Epithelial cell of proximal tubule (primary cell): ENCODE results near the gene FYCO1. TPM values are rescaled to one million over a fixed set of nuclear protein-coding genes. Genes with fewer than 3 reads are reported as not detected.

ENCODE experiments used
- DNase-seq: peaks from one replicate; pipeline ENCODE4 v3.0.0-alpha.2; 2011; ENCODE audit warnings: low read depth
- H3K4me3 ChIP-seq: 2 replicates; pipeline ENCODE4 v1.5.1; 2011; ENCODE audit warnings: low read depth, mild to moderate bottlenecking, low read length
- total RNA-seq: library from RNA; depleted of rRNA; stranded (reverse); fragments of >200 nt; gene quantifications from 2 replicates; pipeline ENCODE4 v1.2.3, GENCODE V29; 2015
- TF ChIP-seq, protein P1 (sequence below): conservative IDR thresholded peaks from 2 replicates; pipeline ENCODE4 v1.5.1; 2012; ENCODE audit warnings: low read depth, mild to moderate bottlenecking, low read length

Gene FYCO1
- total RNA-seq, 1 donor from 2014 or later, result 10.3 TPM

DNA sequence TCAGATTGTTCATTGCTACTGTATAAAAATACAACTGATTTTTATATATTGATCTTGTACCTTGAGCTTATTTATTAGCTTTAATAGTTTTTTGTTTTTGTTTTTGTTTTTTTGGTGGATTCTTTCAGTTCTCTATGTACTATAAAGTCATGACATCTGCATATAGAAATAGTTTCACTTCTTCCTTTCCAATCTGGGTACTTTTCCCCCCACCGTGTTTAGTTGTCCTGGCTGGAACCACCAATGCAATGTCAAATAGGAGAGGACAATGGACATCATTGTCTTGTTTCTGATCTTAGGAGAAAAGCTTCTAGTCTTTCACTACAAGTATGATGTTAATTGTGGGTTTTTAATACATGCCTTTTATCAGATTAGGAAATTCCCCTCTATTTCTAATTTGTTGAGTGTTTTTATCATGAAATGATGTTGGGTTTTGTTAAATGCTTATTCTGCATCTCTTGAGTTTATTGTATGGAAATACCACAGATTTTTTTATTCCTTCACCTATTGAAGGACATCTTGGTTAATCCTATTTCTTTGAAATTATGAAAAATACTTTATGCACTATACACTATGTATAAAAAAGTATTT, 34.4 kb upstream of the FYCO1 start:
- TF ChIP-seq, protein P1, sequence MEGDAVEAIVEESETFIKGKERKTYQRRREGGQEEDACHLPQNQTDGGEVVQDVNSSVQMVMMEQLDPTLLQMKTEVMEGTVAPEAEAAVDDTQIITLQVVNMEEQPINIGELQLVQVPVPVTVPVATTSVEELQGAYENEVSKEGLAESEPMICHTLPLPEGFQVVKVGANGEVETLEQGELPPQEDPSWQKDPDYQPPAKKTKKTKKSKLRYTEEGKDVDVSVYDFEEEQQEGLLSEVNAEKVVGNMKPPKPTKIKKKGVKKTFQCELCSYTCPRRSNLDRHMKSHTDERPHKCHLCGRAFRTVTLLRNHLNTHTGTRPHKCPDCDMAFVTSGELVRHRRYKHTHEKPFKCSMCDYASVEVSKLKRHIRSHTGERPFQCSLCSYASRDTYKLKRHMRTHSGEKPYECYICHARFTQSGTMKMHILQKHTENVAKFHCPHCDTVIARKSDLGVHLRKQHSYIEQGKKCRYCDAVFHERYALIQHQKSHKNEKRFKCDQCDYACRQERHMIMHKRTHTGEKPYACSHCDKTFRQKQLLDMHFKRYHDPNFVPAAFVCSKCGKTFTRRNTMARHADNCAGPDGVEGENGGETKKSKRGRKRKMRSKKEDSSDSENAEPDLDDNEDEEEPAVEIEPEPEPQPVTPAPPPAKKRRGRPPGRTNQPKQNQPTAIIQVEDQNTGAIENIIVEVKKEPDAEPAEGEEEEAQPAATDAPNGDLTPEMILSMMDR, result no peak
- no peak for DNase-seq

DNA sequence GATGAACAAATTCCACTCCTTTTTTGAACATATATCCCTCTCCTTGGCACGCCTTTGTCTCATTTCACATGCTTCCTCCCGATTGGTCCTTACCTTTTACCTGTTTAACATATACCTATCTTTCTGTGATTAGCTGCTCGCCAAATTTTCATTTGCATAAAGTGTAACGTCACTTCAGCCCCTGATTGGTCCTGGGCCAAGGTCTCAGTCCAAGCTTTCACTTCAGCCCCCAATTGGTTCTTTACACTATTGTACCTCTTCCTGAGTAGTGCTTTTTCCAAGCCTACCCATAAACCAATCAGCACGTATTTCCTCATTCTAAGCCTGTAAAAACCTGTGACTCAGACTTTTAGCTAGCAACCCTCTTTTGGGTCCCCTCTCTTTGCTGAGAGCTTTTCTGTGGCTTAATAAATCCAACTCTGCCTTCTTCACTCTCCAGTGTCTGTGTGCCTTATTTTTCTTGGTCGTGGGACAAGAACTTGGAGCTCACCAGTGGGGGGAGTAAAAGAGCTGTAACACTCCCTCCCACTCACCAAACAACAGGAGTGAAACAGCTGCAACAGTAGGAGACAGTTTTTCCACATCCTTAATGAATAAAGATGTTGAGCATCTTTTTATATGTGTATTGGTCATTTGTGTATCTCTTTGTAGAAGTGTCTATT, 32.2 kb upstream of the FYCO1 start:
- no peak overlapping the region for H3K4me3 ChIP-seq
- no peak for DNase-seq
- TF ChIP-seq, protein P1, result no peak

More for the DNA sequence above, 34.4 kb upstream of the FYCO1 start:
- no peak overlapping the region for H3K4me3 ChIP-seq

DNA sequence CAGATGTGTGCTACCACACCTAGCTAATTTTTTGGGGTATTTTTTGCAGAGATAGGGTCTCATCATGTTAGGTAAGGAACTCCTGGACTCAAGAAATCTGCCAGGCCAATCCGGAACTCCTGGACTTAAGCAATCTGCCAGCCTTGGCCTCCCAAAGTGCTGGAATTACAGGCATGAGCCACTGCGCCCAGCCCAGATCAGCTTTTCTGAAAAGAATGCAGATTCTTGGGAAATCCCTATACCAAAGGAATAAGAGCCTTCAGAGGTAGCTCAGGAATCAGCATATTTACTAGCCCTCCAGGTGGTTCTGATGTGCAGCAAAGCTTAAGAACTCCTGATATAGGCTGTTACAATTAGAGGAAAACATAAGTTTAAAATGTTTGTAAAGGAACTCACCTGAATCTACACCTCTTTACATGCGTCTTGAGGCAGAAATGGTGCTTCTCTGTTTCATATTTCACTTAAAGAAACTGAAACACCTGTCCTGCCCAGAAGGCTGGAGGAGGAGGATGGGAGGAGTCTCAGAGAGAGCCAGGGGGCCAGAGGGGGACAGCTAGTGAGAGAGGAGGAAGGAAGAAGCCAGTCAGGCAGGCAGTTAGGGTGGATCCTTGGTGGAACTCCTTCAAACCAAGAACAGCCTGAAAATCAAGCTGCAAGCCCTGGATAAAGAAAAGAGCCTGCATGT, 31.5 kb upstream of the FYCO1 start, which contains the start of gene XCR1:
Gene XCR1, minus strand, starts transcription at position 463 of the 685 bp plus-strand sequence. CDS start 5,536 bp downstream, outside the sequence.
- no peak for DNase-seq
- TF ChIP-seq, protein P1, result no peak
- H3K4me3 ChIP-seq, result no peak within 1 kb of the TSS

DNA sequence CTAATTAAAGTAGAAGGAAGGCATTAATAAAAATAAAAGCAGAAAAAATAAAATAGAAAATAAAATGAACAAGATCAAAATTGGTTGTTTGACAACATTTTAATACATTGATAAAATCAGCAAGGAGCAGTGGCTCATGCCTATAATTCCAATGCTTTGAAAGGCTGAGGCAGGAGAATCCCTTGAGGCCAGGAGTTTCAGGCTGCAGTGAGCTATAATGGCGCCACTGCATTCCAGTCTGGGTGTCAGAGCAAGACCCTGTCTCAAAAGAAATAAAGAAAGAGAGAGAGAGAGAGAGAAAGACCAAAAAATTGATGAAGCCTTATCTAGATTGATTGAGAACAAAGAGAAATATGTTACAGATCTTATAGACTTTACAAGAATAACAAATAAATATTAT, 29.5 kb upstream of the FYCO1 start:
- TF ChIP-seq, protein P1, result no peak

DNA sequence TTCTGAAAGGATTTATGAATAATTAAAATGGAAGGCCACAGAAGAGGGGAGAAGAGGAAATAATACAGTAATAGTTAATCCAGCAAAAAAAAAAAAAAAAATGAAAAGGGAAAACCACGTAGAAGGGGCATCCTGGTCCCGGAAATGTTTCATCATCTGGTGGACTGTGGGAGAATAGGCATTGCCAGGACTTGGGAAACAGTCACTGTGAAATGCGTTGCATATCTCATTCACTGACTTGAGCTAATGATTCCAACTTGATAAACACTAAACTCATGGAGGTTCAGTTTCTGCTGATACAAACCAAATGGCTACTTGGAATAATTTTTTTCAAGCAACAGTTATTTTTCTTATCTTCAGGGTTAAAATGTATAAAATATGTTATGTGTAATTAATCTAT, 28.5 kb upstream of the FYCO1 start:
- TF ChIP-seq, protein P1, result no peak
- H3K4me3 ChIP-seq, result no peak overlapping the region
- DNase-seq, result no peak

More for the DNA sequence above, 29.5 kb upstream of the FYCO1 start:
- no peak for DNase-seq
- no peak overlapping the region for H3K4me3 ChIP-seq

DNA sequence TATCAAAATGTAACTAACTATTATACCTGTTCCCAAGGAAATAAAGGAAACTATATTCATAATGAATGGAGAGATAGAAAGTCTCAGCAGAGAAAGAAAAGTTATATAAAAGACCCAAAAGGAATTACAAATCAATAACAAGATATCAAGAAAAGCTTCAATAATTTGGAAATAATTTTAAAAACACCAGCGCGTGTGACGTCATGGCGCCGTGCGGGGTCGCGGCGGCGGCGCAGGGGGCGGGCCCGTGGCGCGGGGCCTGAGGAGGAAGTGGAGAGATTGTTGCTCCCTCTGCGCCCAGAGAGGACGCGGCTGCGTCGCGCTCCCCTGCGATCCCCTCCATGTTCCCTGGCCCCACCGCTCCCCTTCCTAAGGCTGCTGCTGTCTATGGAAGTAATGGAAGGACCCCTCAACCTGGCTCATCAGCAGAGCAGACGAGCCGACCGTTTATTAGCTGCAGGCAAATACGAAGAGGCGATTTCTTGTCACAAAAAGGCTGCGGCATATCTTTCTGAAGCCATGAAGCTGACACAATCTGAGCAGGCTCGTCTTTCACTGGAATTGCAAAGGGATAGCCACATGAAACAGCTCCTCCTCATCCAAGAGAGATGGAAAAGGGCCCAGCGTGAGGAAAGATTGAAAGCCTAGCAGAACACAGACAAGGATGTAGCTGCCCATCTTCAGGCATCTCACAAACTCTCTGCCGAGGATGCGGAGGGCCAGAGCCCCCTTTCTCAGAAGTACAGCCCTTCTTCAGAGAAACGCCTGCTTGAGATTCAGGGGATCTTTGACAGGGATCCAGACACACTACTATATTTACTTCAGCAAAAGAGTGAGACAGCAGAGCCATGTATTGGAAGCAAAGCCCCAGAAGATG, 27.5 kb upstream of the FYCO1 start:
- DNase-seq, result no peak
- TF ChIP-seq, protein P1, result no peak
- H3K4me3 ChIP-seq, result no peak overlapping the region
